ENCODE measurements around the gene JAZF1. TPM values are rescaled to one million over a fixed set of nuclear protein-coding genes. Genes with fewer than 3 reads are reported as not detected.

JAZF1 gene
- total and polyA plus RNA-seq, 3 donors from 2014 or later: 38.5 to 51.0 (median 46.4) TPM

GRCh38 chr7:28180031-28180363 is 598 bp downstream of the JAZF1 start:
- Histone ChIP-seq H3K27ac (peak overlapping the region; percentile 91 to 96), H3K4me1 (peaks cover 28% of the 10 kb centered on the region)
- intact Hi-C loops (cut with DNase I; ENCODE audit: low total_unique reads): no loop called here

GRCh38 chr7:28179120-28180030 is 1.2 kb downstream of the JAZF1 start:
- WGBS, 2 donors: 1 to 3% methylated on average over 22 to 25 of the region's 96 CpGs
- peaks cover 28% of the 10 kb centered on the region for H3K4me1 ChIP-seq
- TF ChIP-seq CTCF (IDR thresholded peaks at IDR 0.05) (no peak), POLR2A (IDR thresholded peaks at IDR 0.05) (no peak)
- DNase-seq: peak; percentile 76
- H3K4me3 ChIP-seq: peak overlapping the region; percentile 76 to 87
- peak overlapping the region; percentile 80 to 96 for H3K27ac ChIP-seq
- no peaks in the 10 kb centered on the region for H3K27me3 ChIP-seq
- intact Hi-C loops (cut with DNase I; ENCODE audit: low total_unique reads): no loop called here
- no peaks in the 10 kb centered on the region for H3K9me3 ChIP-seq
- H3K36me3 ChIP-seq (ENCODE audit: low read depth, missing control alignments): no peaks in the 10 kb centered on the region

More at GRCh38 chr7:28180031-28180363, 598 bp downstream of the JAZF1 start:
- H3K4me3 ChIP-seq: peak overlapping the region; percentile 84 to 87
- 3% methylated on average over 12 of the region's 55 CpGs; no CpG with 5 or more reads in 1 of the 2 donors for WGBS, 2 donors
- no peaks in the 10 kb centered on the region for H3K27me3 ChIP-seq
- DNase-seq: no peak
- H3K9me3 ChIP-seq: no peaks in the 10 kb centered on the region
- TF ChIP-seq POLR2A (IDR thresholded peaks at IDR 0.05): no peak
- no peak for TF ChIP-seq CTCF (IDR thresholded peaks at IDR 0.05)
- no peaks in the 10 kb centered on the region for H3K36me3 ChIP-seq (ENCODE audit: low read depth, missing control alignments)

GRCh38 chr7:28178599-28178998 is 2.0 kb downstream of the JAZF1 start:
- no peak for DNase-seq
- peaks cover 33% of the 10 kb centered on the region for H3K4me1 ChIP-seq
- intact Hi-C loops (cut with DNase I; ENCODE audit: low total_unique reads): no loop called here

GRCh38 chr7:28177836-28178235 is 2.8 kb downstream of the JAZF1 start:
- Histone ChIP-seq H3K4me3 (no peak overlapping the region), H3K27me3 (no peaks in the 10 kb centered on the region), H3K36me3 (ENCODE audit: low read depth, missing control alignments) (no peaks in the 10 kb centered on the region), H3K27ac (peak overlapping the region; percentile 64 to 96), H3K4me1 (peaks cover 35% of the 10 kb centered on the region), H3K9me3 (no peaks in the 10 kb centered on the region)
- intact Hi-C loops (cut with DNase I; ENCODE audit: low total_unique reads): no loop called here
- TF ChIP-seq POLR2A (IDR thresholded peaks at IDR 0.05) (no peak), CTCF (IDR thresholded peaks at IDR 0.05) (no peak)
- no peak for DNase-seq
- WGBS, 2 donors: 22 to 32% methylated on average over 1 of the region's 1 CpG

More at GRCh38 chr7:28178599-28178998, 2.0 kb downstream of the JAZF1 start:
- H3K4me3 ChIP-seq: peak overlapping the region; percentile 76 to 87
- H3K36me3 ChIP-seq (ENCODE audit: low read depth, missing control alignments): no peaks in the 10 kb centered on the region
- no peaks in the 10 kb centered on the region for H3K27me3 ChIP-seq
- peak overlapping the region; percentile 80 to 96 for H3K27ac ChIP-seq
- WGBS, 2 donors: 30 to 34% methylated on average over 5 of the region's 5 CpGs
- H3K9me3 ChIP-seq: no peaks in the 10 kb centered on the region
- TF ChIP-seq POLR2A (IDR thresholded peaks at IDR 0.05) (no peak), CTCF (IDR thresholded peaks at IDR 0.05) (no peak)

Data from testis (tissue), 3 donors.